ENCODE results near the gene ATP13A1.

DNA sequence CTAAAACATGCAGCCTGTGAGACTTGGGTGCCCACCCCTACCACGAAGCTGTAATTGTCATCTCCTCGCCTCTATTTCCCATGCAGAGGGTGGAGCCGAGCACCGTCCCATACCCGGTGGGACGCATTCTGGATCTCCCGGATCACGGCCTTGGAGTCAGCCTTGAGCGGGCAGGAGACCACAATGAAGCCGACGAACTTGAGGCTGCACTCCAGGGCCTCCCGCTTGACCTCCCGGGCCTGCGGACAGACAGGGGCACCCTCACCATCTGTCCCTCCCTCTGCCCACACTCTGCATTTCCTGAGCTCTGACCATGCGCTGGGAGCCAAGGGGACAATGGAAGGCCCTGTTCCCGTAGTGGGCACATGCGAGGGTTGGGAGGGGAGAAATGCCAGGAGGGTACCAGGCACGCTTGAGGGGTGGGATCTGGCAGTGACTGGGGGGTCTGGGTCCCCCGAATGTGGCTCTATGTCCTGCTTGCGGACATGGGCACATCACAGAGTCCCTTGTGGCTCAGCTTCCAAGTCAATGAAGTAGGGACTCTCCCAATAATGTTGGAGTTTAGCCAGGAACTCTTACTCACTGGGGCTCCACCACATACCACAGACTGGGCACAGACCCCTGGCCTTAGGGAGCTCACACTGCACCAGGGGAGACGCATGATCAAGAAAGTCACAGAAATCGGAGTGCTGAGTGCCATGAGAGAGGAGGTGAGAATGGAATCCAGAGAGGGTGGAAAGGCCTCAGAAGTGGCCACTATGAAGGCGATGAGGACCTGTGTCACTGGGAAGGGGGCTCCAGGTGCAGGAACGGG, 10.8 kb downstream of the ATP13A1 start:
- TF ChIP-seq SUZ12 (IDR thresholded peaks at IDR 0.05; ENCODE audit: extremely low read depth, insufficient read depth, insufficient read length) (no peak), YY1 (IDR thresholded peaks at IDR 0.05; ENCODE audit: insufficient read depth, insufficient read length) (no peak), ZNF274 (IDR thresholded peaks at IDR 0.05; ENCODE audit: low read depth, low read length) (no peak)

All from NT2/D1 (cell line).